PFSK-1 (cell line): ENCODE data around the gene NSMF.

Experiments used
- FOXP2 ChIP-seq: optimal IDR thresholded peaks from 2 replicates; pipeline ENCODE3; 2011; ENCODE audit warnings: borderline replicate concordance, control low read depth, inconsistent platforms; ENCODE audit not compliant: insufficient read depth; ENCODE audit errors: extremely low read length, extremely low read depth
- POLR2AphosphoS5 ChIP-seq: IDR thresholded peaks from 2 replicates; pipeline ENCODE4 v1.6.1; 2012; ENCODE audit warnings: low read depth, mild to moderate bottlenecking, control low read depth, low read length, moderate library complexity
- SIN3A ChIP-seq: IDR thresholded peaks from 2 replicates; pipeline ENCODE4 v1.6.1; 2012; ENCODE audit warnings: mild to moderate bottlenecking, low read length, moderate library complexity, borderline replicate concordance; ENCODE audit not compliant: insufficient read depth
- TAF1 ChIP-seq: IDR thresholded peaks from 2 replicates; pipeline ENCODE4 v1.6.1; 2012; ENCODE audit warnings: low read length, control low read depth, borderline replicate concordance; ENCODE audit not compliant: insufficient read depth
- TF ChIP-seq, protein P1 (sequence below), 2 experiments: IDR thresholded peaks; 2 replicates each; pipeline versions ENCODE4 v1.6.1 to v1.8.0; 2011 to 2012; ENCODE audit warnings: low read depth in 2 of 2, low read length in 2 of 2, control low read depth in 1 of 2, inconsistent platforms in 1 of 2, mild to moderate bottlenecking in 1 of 2, moderate library complexity in 1 of 2; ENCODE audit not compliant: insufficient read depth in 1 of 2

Gene NSMF

DNA sequence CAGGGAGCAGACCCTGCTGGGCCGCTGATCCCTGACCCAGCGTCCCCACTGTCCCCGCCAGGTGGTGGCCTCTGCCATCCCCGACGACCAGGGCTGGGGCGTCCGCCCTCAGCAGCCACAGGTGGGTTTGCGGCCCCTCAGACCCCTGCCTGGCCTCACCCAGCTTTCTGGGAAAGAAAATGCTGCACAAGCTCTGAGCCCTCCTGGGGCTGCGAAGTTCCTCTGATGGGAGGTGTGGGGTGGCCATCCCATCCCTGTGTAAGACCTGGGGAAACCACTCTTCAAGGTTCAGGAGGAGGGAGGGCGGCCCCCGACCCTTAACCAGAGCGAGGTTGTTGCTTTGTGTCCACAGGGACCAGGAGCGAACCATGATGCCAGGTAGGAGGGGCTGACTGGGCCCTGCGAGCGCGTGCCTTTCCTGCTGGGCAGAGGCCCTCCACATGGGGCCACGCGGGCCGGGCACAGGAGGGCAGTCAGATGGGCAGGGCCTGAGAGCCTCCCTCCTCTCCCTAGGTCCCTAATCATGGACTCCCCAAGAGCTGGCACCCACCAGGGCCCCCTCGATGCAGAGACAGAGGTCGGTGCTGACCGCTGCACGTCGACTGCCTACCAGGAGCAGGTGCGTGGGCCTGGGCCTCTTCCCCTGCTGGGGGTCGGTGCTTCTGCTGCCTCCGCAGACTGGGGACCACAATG is 28.3 kb downstream of the NSMF start:
- TF ChIP-seq POLR2AphosphoS5: no peak
- TF ChIP-seq, protein P1, sequence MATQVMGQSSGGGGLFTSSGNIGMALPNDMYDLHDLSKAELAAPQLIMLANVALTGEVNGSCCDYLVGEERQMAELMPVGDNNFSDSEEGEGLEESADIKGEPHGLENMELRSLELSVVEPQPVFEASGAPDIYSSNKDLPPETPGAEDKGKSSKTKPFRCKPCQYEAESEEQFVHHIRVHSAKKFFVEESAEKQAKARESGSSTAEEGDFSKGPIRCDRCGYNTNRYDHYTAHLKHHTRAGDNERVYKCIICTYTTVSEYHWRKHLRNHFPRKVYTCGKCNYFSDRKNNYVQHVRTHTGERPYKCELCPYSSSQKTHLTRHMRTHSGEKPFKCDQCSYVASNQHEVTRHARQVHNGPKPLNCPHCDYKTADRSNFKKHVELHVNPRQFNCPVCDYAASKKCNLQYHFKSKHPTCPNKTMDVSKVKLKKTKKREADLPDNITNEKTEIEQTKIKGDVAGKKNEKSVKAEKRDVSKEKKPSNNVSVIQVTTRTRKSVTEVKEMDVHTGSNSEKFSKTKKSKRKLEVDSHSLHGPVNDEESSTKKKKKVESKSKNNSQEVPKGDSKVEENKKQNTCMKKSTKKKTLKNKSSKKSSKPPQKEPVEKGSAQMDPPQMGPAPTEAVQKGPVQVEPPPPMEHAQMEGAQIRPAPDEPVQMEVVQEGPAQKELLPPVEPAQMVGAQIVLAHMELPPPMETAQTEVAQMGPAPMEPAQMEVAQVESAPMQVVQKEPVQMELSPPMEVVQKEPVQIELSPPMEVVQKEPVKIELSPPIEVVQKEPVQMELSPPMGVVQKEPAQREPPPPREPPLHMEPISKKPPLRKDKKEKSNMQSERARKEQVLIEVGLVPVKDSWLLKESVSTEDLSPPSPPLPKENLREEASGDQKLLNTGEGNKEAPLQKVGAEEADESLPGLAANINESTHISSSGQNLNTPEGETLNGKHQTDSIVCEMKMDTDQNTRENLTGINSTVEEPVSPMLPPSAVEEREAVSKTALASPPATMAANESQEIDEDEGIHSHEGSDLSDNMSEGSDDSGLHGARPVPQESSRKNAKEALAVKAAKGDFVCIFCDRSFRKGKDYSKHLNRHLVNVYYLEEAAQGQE (IDR thresholded peaks at IDR 0.05; ENCODE audit: insufficient read depth in 1 of 2, low read depth in 2 of 2, low read length in 2 of 2): no peak
- TF ChIP-seq FOXP2: no peak
- TF ChIP-seq TAF1: no peak
- TF ChIP-seq SIN3A: no peak

DNA sequence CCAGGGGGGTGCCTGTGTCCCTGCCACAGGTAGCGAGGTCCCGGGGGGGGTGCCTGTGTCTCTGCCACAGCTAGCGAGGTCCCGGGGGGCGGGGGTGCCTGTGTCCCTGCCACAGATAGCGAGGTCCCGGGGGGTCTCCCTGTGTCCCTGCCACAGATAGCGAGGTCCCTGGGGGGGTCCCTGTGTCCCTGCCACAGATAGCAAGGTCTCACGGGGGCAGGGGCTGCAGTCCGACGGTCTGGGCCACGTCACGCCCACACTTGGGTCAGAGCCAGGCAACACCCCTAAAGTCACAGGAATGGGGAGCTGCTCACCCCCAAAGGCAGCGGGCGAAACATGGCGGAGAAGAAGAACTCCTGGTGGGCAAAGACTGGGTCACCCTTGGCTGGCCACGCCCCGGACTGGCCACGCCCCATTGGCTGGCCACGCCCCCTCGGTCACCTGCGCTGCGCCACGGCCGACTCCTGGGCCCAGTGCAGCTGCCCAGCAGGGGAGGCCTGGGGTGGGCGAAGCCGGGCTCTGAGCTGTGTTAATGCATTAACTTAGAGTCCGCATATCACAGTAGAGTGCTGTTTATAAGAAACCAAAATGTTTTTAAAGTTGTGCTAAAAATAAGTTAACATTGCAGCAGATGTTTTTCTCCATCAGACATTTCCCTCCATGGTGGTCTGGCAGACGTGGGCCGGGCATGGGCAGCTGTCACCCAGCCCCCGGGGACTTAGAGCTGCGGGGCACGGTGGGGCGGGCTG is 29.0 kb downstream of the NSMF start:
- TF ChIP-seq FOXP2 (no peak), POLR2AphosphoS5 (no peak), SIN3A (no peak), TAF1 (no peak)
- TF ChIP-seq, protein P1 (IDR thresholded peaks at IDR 0.05; ENCODE audit: insufficient read depth in 1 of 2, low read depth in 2 of 2, low read length in 2 of 2): no peak

DNA sequence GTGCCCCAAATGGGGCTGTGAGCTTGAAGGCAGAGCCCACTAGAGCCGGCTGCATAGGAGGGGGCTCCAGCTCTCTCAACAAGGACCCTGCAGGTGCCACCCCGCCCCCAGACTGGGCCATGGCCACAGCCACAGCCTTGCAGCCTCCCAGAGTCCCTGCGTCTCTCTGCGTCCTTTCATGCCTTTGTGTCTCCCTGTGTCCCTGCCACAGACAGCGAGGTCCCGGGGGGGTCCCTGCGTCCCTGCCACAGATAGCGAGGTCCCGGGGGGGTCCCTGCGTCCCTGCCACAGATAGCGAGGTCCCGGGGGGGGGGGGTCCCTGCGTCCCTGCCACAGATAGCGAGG is 29.6 kb downstream of the NSMF start:
- no peak for TF ChIP-seq TAF1
- TF ChIP-seq, protein P1 (IDR thresholded peaks at IDR 0.05; ENCODE audit: insufficient read depth in 1 of 2, low read depth in 2 of 2, low read length in 2 of 2): no peak
- TF ChIP-seq POLR2AphosphoS5: no peak
- TF ChIP-seq FOXP2: no peak
- TF ChIP-seq SIN3A: no peak

DNA sequence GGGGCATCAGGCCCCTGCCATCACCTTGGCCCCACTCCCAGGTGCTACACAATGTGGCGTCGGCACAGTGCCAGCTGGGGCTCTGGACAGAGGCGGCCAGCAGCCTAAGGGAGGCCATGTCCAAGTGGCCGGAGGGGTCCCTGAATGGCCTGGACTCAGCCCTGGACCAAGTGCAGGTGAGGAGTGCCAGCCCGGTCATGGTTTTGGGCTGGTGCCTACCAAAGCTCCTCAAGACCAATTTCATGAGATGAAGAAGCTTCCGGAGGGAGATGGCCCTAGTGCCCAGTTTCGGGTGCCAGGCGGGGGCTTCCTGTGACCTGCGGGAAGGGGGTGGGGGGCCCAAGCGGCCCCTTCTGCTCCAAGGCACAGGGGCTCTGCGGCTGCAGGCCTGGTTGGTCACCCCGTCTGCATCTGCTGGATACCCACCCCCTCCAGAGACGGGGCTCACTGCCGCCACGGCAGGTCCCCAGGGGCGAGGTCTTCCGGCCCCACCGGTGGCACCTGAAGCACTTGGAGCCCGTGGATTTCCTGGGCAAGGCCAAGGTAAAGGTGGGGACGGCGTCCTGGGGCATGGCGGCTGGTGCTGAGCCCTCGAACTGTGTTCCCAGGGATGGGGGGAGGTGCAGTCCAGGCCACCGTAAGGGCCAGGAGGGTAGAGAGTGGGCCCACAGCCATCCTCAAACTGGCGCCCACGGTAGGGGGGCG is 30.1 kb downstream of the NSMF start:
- no peak for TF ChIP-seq TAF1
- no peak for TF ChIP-seq POLR2AphosphoS5

DNA sequence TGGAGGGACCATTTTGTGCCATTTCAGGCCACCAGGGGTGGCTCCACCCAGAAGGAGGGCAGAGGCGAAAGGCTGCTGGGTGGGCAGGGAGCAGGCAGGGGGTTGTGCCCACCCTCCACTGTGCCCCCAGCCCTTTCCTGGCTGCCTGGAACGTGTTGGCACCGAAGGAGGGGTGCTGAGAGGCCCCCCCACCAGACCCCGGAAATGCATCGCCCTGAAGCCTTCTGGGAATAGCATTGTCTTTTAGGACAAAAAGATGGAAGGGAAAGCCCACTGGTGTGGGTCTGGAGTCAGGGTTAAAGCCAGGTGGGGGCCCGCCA is 30.9 kb downstream of the NSMF start:
- no peak for TF ChIP-seq POLR2AphosphoS5
- TF ChIP-seq SIN3A: no peak
- TF ChIP-seq, protein P1 (IDR thresholded peaks at IDR 0.05; ENCODE audit: insufficient read depth in 1 of 2, low read depth in 2 of 2, low read length in 2 of 2): no peak
- TF ChIP-seq FOXP2: no peak
- TF ChIP-seq TAF1: no peak
